Stimulated activated CD8-positive, alpha-beta memory T cell treated with anti-CD3 and anti-CD28 coated beads, Interleukin-15, amount 100 ng/mL, for 48 hours (primary cell): ENCODE data around the gene CPXM2.

Source experiments
- DNase-seq, 2 donors: peaks; one replicate each; pipeline ENCODE4 v3.0.0-alpha.2; 2020; ENCODE audit warnings: low read depth in 2 of 2

The CPXM2 gene

GRCh38 chr10:123904834-123905409 lies 13.3 kb upstream of the CPXM2 start:
- DNase-seq, result no peak

- no peak for DNase-seq
Observed at GRCh38 chr10:123903621-123904020, 12.0 kb upstream of the CPXM2 start.

GRCh38 chr10:123901621-123902020 lies 10.0 kb upstream of the CPXM2 start:
- no peak for DNase-seq

GRCh38 chr10:123897146-123897545 lies 5.5 kb upstream of the CPXM2 start:
- no peak for DNase-seq

- DNase-seq, result no peak
Observed at GRCh38 chr10:123896246-123896927, 4.8 kb upstream of the CPXM2 start.

GRCh38 chr10:123893651-123894050 lies 2.0 kb upstream of the CPXM2 start:
- no peak for DNase-seq

- DNase-seq, result no peak
Observed at GRCh38 chr10:123890756-123891143, 857 bp downstream of the CPXM2 start.

GRCh38 chr10:123890226-123890625 lies 1.4 kb downstream of the CPXM2 start:
- DNase-seq, result no peak

- no peak for DNase-seq
Observed at GRCh38 chr10:123889821-123890220, 1.8 kb downstream of the CPXM2 start.

GRCh38 chr10:123888751-123889150 lies 2.9 kb downstream of the CPXM2 start:
- no peak for DNase-seq

GRCh38 chr10:123888256-123888655 lies 3.4 kb downstream of the CPXM2 start:
- DNase-seq, result no peak

GRCh38 chr10:123886292-123886691 lies 5.3 kb downstream of the CPXM2 start:
- DNase-seq, result no peak

GRCh38 chr10:123885406-123886170 lies 6.0 kb downstream of the CPXM2 start:
- no peak for DNase-seq

GRCh38 chr10:123884907-123885381 lies 6.7 kb downstream of the CPXM2 start:
- no peak for DNase-seq

- DNase-seq, result no peak
Observed at GRCh38 chr10:123884351-123884906, 7.2 kb downstream of the CPXM2 start.

GRCh38 chr10:123883673-123884320 lies 7.8 kb downstream of the CPXM2 start:
- DNase-seq, result no peak

GRCh38 chr10:123882681-123883445 lies 8.7 kb downstream of the CPXM2 start:
- no peak for DNase-seq

- no peak for DNase-seq
Observed at GRCh38 chr10:123882177-123882576, 9.4 kb downstream of the CPXM2 start.

- no peak for DNase-seq
Observed at GRCh38 chr10:123879606-123880257, 11.9 kb downstream of the CPXM2 start.

- DNase-seq, result no peak
Observed at GRCh38 chr10:123878666-123879303, 12.8 kb downstream of the CPXM2 start.
